ENCODE data around the gene SLC7A6.

DNA sequence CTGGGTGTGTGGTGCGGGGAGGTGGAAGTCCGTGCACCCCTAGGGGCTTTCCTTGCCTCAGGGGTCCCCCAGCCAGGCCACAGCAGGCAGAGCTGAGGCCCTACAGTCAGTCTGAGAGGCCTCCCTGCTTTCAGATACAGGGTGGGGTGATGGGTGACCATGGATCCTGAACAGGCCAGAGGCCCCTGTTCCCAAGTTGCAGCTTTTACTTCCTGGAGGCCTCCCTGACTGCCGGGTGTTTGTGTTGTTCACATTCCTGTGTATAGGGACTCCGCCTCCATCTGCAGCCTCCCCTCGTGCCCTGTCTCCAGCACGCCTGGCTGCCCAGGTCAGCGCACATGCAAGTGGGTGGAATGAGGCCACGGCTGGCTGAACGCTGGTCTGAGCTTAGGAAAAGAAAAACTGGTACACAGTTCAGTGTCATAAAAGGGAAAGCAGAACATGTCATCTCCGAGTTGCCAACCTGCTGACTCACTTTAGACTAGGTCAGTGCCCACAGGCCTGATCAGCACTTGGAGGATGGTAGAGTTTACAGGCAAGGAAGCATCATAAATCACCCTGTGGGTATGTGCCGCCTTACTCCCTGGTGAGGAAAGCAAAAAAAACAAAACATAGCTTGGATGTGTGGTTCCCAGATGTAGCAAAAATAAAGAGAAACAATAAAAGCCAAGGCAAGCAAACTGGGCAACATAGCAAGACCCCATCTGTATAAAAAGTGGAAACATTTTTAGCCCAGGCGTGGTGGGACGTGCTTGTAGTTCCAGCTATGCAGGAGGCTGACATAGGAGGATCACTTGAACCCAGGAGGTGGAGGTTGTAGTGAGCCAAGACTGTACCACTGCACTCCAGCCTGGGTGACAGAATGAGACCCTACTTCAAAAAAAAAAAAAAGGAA lies 6.2 kb upstream of the SLC7A6 start:
- TF ChIP-seq POLR2AphosphoS5 (IDR thresholded peaks at IDR 0.05; ENCODE audit: low read depth, low read length): no peak
- TF ChIP-seq EP300 (IDR thresholded peaks at IDR 0.05; ENCODE audit: borderline replicate concordance in 1 of 2, low read depth in 2 of 2, low read length in 2 of 2): no peak
- TF ChIP-seq, protein P1, sequence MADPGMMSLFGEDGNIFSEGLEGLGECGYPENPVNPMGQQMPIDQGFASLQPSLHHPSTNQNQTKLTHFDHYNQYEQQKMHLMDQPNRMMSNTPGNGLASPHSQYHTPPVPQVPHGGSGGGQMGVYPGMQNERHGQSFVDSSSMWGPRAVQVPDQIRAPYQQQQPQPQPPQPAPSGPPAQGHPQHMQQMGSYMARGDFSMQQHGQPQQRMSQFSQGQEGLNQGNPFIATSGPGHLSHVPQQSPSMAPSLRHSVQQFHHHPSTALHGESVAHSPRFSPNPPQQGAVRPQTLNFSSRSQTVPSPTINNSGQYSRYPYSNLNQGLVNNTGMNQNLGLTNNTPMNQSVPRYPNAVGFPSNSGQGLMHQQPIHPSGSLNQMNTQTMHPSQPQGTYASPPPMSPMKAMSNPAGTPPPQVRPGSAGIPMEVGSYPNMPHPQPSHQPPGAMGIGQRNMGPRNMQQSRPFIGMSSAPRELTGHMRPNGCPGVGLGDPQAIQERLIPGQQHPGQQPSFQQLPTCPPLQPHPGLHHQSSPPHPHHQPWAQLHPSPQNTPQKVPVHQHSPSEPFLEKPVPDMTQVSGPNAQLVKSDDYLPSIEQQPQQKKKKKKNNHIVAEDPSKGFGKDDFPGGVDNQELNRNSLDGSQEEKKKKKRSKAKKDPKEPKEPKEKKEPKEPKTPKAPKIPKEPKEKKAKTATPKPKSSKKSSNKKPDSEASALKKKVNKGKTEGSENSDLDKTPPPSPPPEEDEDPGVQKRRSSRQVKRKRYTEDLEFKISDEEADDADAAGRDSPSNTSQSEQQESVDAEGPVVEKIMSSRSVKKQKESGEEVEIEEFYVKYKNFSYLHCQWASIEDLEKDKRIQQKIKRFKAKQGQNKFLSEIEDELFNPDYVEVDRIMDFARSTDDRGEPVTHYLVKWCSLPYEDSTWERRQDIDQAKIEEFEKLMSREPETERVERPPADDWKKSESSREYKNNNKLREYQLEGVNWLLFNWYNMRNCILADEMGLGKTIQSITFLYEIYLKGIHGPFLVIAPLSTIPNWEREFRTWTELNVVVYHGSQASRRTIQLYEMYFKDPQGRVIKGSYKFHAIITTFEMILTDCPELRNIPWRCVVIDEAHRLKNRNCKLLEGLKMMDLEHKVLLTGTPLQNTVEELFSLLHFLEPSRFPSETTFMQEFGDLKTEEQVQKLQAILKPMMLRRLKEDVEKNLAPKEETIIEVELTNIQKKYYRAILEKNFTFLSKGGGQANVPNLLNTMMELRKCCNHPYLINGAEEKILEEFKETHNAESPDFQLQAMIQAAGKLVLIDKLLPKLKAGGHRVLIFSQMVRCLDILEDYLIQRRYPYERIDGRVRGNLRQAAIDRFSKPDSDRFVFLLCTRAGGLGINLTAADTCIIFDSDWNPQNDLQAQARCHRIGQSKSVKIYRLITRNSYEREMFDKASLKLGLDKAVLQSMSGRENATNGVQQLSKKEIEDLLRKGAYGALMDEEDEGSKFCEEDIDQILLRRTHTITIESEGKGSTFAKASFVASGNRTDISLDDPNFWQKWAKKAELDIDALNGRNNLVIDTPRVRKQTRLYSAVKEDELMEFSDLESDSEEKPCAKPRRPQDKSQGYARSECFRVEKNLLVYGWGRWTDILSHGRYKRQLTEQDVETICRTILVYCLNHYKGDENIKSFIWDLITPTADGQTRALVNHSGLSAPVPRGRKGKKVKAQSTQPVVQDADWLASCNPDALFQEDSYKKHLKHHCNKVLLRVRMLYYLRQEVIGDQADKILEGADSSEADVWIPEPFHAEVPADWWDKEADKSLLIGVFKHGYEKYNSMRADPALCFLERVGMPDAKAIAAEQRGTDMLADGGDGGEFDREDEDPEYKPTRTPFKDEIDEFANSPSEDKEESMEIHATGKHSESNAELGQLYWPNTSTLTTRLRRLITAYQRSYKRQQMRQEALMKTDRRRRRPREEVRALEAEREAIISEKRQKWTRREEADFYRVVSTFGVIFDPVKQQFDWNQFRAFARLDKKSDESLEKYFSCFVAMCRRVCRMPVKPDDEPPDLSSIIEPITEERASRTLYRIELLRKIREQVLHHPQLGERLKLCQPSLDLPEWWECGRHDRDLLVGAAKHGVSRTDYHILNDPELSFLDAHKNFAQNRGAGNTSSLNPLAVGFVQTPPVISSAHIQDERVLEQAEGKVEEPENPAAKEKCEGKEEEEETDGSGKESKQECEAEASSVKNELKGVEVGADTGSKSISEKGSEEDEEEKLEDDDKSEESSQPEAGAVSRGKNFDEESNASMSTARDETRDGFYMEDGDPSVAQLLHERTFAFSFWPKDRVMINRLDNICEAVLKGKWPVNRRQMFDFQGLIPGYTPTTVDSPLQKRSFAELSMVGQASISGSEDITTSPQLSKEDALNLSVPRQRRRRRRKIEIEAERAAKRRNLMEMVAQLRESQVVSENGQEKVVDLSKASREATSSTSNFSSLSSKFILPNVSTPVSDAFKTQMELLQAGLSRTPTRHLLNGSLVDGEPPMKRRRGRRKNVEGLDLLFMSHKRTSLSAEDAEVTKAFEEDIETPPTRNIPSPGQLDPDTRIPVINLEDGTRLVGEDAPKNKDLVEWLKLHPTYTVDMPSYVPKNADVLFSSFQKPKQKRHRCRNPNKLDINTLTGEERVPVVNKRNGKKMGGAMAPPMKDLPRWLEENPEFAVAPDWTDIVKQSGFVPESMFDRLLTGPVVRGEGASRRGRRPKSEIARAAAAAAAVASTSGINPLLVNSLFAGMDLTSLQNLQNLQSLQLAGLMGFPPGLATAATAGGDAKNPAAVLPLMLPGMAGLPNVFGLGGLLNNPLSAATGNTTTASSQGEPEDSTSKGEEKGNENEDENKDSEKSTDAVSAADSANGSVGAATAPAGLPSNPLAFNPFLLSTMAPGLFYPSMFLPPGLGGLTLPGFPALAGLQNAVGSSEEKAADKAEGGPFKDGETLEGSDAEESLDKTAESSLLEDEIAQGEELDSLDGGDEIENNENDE (IDR thresholded peaks at IDR 0.05; ENCODE audit: insufficient replicate concordance, low read length): no peak
- TF ChIP-seq, protein P2, sequence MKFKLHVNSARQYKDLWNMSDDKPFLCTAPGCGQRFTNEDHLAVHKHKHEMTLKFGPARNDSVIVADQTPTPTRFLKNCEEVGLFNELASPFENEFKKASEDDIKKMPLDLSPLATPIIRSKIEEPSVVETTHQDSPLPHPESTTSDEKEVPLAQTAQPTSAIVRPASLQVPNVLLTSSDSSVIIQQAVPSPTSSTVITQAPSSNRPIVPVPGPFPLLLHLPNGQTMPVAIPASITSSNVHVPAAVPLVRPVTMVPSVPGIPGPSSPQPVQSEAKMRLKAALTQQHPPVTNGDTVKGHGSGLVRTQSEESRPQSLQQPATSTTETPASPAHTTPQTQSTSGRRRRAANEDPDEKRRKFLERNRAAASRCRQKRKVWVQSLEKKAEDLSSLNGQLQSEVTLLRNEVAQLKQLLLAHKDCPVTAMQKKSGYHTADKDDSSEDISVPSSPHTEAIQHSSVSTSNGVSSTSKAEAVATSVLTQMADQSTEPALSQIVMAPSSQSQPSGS (IDR thresholded peaks at IDR 0.05; ENCODE audit: low read length): no peak
- TF ChIP-seq SIX5 (IDR thresholded peaks at IDR 0.05; ENCODE audit: low read depth, low read length): no peak
